Measurements from ENCODE around the gene CPZ.

CPZ gene

DNA sequence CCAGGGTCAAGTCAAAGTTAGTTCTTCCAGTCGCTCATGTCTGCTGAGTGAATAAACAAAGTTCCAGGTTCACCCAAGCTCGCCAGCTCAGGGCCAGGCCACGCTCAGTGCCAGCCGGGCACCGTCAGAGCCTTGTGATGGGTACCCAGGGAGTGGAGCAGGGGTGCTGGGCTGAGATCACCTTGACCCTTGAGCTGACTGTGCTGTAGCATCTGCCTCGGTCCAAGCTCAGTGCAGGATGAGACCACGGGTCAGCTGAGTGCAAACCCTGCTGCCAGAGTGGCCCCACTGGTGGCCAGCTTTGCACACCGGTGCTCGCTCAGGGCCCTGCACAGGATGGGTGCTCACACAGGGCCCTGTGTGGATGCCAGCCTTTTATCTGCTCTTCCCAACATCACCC lies 4.3 kb downstream of the CPZ start:
- no peak for DNase-seq

DNA sequence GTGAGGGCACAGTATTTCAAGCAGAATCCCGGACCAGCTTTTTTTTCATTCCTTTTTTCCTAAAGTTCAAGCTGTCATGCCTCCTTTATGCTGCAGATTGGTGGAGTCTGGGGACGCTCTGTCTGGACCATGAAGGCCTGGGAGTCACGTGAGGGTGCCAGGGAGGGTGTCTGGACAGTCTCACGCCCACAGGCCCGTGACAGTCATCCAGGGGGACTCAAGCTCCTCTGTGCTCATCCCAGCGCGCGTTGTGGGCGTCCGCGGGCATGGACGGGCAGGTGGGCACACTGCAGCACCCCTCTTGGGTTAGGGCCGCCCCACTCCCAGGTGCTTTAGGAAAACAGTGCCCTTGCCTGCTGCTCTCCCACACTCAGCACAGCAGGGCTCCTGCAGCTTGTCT lies 4.8 kb downstream of the CPZ start:
- no peak for DNase-seq

DNA sequence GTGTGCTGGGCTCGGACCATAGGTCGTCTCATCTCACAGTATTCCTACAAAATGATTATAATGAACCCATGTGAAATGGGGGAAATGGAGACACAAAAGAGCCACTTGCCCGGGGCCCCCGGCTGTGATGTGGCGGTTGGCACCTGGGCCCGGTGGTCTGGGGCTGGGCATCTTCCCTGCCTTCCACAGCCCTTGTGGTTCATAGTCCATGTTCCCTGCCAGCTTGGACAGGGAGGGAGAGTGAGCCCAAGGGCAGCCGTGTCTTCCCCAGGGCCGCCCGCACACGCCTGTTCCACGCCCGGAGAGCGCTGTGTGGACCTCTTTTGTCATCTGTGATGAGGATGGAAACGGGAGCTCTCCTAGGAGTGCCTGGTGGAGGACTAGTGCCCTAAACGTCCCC lies 5.2 kb downstream of the CPZ start:
- DNase-seq = no peak

- DNase-seq = no peak
Observed at GRCh38 chr4:8598391-8599090, 6.0 kb downstream of the CPZ start.

DNA sequence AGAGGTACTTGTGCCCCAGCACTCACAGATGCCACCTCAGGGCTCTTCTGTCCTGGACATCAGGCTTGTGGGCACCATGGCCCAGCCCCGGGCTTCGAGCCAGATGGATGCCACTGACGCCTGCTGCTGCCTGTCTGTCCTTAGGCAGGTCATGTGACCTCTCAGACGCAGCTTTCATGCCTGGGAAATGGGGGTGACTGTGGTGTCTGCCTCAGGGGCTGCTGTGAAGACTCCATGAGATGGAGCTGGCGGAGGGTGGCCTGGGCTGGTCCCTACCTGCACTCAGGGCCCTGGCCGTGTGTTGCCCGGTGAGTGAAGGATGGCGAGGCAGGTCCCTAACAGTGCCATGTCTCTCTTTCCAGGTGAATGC lies 6.5 kb downstream of the CPZ start:
- DNase-seq = no peak

DNA sequence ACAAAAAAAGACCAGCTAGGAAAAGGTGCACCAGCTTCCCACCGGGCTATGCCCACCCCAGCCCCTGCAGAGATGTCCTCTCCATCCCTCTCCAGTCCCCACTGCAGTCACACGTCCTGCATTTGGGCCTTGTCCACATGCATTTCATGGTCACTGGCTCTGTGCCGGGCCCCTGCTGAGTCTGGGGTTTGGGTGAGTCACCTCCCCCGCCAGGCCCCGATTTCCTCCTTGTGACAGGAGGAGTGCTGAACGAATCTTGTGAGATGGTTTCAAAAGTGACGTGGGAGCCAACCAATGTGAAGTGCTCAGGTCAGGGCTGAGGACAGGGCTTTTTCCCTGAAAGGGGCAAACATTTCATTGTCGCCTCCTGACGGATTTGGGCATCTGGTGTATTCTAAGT lies 7.1 kb downstream of the CPZ start:
- DNase-seq = no peak

- no peak for DNase-seq
Observed at GRCh38 chr4:8600266-8600665, 7.7 kb downstream of the CPZ start.

DNA sequence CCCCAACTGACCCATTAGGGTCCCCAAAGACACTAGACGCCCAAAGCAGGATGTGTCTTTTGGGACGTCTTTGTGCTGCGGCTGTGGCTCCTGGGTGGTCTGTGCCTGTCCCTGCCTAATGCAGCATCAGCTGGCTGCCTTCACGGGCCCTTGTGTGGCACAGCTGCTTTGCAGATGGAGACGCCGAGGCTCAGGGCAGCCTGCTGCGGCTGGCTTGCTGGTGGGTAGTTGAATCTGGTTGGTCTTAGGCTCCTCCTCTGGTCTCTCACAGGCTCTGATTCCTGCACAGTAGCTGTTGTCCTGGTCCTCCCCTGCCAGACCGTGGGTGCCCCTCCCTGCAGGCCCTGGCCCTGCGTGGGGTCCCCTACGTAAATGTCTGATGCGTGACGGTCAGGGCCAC lies 8.1 kb downstream of the CPZ start:
- DNase-seq = no peak

- DNase-seq = no peak
Observed at GRCh38 chr4:8601086-8601485, 8.5 kb downstream of the CPZ start.

- no peak for DNase-seq
Observed at GRCh38 chr4:8601556-8601955, 9.0 kb downstream of the CPZ start.

DNA sequence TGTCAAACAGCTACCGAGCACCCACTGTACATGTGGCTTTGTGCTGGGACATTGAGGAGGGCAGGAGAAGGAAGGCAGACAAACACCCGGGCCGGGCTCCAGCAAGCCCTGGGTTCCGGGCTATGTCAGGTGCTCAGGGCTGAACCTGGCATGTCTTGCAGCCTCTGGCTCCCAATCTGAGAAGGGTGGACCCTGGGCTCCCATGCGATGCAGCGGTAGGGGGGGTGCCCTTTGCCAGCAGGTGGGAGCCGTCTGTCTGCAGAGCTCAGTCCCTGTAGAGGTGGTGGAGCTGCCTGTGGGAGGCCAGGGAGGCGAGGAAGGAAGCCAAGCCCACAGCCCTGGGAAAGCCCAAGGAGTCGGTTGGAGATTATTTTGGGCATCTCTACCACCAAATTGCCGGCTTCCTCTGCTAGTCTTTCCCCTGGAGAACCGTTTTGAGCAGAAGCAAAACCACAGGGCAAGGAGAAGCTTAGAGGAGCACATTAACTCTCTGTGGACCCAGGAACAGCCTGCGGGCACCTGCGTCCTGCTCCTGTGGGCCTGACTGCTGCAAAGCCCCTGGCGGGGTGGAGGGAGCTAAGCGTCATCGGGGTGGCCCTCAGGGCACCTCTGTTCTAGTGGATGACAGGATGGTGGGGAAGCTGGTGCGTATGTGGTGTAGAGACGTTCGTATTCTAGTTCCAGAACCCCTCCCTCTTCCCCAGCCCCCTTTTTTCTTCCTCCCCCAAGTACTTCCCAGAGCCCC lies 10.3 kb downstream of the CPZ start:
- DNase-seq = no peak

DNA sequence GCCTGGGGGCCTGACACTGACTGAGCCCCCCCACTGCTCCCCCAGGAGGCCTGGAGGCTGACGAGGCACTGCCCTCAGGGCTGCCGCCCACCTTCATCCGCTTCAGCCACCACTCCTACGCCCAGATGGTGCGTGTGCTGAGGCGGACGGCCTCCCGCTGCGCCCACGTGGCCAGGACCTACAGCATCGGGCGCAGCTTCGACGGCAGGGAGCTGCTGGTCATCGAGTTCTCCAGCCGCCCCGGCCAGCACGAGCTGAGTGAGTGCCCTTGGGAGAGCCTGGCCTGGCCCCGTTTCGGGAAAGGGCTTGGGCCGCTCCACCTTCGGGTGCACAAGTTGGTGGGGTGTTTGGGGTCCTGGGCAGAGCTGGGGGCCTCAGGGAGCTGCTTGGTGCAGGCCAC lies 11.4 kb downstream of the CPZ start:
- DNase-seq = no peak

GRCh38 chr4:8605289-8605688 lies 12.7 kb downstream of the CPZ start:
- DNase-seq = no peak

- no peak for DNase-seq
Observed at GRCh38 chr4:8606476-8606875, 13.9 kb downstream of the CPZ start.

GRCh38 chr4:8606966-8607365 lies 14.4 kb downstream of the CPZ start:
- no peak for DNase-seq

DNA sequence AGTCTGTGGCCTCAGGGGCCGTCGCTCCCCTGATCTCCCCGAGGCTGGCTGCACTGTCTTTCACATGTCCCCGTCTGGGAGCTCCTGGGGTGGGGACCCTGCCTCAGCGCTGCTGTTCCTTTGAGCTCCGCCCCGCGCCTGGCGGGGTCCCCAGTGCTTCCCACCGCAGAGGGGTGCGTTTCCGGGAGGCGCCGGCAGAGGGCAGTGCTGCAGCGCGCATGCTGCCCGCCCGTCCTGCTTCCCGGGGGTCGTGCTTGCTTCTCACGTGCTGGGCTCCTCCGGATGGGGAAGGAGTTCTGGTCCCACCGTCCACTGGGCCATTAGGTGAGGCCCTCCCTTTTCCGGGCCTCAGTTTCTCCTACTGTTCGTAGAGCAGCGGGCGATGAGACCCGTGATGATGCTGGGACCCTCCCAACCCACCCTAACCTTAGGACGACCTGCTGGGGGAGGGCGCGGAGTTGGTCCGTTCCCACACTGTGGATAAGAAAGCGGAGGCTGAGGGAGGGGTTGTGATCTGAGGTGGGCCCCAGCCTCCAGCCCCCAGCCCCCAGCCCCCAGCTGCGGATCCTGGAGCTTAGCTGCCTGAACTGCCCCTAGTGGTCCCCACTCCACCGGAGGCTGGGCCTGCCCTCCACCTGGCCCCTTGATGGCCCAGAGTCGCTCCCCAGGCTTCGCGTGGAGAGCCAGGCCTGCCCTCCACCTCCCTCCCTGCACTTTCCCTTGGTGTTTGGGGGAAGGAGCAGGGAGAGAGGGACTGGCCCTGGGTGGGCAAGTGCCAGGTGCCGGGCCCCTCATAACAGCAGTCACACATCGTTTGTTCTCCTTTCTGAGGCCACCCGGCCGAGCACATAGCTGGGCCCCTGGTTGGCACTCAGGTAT lies 15.3 kb downstream of the CPZ start:
- peak in 1 of 2 donors; percentile 9 for DNase-seq

- DNase-seq = no peak
Observed at GRCh38 chr4:8608714-8609391, 16.3 kb downstream of the CPZ start.

DNA sequence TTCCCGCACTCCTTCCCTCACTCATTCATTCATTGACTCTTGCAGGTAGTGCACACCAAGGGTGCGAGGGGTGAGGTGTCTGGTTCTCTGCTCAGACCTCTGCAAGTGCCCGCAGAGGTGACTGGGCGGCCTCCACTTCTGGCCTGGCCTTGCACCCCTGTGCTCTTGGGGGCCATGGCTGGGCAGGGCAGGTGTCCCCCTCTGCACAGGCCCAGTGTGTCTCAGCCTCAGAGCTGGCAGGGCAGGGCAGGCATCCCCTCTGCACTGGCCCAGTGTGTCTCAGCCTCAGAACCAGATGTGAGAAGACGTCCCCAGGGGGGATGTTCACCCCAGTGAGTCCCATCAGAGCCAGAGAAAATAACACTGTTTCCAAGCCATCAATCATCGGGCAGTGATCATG lies 16.8 kb downstream of the CPZ start:
- no peak for DNase-seq

DNA sequence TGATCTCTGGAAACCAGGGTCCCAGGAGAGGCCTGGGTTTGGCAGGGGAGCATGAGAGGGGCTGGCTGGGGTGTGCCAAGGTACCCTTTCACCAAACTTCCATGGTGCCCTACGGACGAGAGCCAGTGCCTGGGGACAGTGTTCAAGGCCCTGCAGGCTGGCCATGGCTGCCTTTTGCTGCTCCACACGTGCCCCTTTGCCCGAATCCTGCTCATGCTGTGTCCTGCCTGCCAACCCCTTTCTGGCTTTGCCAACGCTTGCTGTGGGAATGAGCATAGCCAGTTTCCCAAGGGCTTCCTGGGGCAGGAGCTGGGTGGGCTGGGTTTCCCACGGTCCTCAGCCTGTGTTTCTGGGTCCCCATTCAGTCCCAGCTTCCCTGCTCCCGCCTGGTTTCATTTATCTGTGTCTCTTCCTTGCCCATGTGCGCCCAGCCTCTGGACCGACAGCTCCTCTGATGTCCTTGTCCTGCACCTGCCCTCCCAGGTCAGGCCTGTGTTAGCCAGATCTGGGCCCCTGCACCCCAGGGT lies 17.3 kb downstream of the CPZ start:
- no peak for DNase-seq

- no peak for DNase-seq
Observed at GRCh38 chr4:8610858-8611616, 18.5 kb downstream of the CPZ start.

DNA sequence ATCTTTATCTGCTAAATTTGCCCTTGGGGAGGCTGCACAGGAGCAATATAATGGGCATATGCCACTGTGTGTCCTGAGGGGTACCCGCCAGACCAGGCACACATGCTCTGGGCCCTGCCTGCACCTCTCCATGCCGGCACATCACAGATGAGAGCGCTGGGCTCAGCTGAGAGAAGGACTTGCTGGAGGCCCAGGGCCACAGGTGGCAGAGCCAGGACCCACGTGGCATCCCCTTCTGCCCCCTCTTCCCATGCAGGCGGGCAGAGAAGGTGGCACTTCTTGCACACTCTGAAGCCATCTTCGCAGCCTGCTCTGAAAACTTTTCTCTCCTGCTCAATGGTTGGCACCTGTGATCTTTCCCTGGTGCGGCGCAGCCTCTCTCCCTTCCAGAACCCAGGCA lies 20.1 kb downstream of the CPZ start:
- no peak for DNase-seq
